HEK293 (cell line): ENCODE data around the gene BAG5.

Experiments
- CTCF ChIA-PET: fragments of 350-600 bp; formaldehyde crosslinking; extraction: SDS; loops from one replicate; lab custom pipeline; 2021; ENCODE audit warnings: antibody characterized with exemption; lab: Yijun Ruan, JAX
- POLR2A ChIA-PET: fragments of 300-600 bp; formaldehyde crosslinking; extraction: SDS; loops from one replicate; lab custom pipeline; 2020; ENCODE audit warnings: antibody characterized with exemption, inconsistent platforms; lab: Yijun Ruan, JAX
- H3K27ac ChIP-seq: fragments of 200-500 bp; sonication (Bioruptor generic); 2 replicates; pipeline ENCODE4 v1.5.1; 2014; ENCODE audit warnings: low read depth, low read length, control low read depth, inconsistent platforms; ENCODE audit errors: extremely low read depth
- H3K36me3 ChIP-seq, 2 experiments: fragments of 200-500 bp in 1 of 2; sonication (Bioruptor generic) in 1 of 2; 1 replicate in 1 of 2; 2 replicates in 1 of 2; pipeline ENCODE4 v1.5.1; 2014 to 2017; ENCODE audit warnings: inconsistent platforms in 2 of 2, low read length in 2 of 2; ENCODE audit not compliant: control insufficient read depth in 2 of 2, insufficient read depth in 1 of 2
- H3K4me1 ChIP-seq: fragments of 200-500 bp; sonication (Bioruptor generic); 2 replicates; pipeline ENCODE4 v1.5.1; 2014; ENCODE audit warnings: mild to moderate bottlenecking, low read length, inconsistent platforms; ENCODE audit not compliant: control insufficient read depth, insufficient read depth
- H3K4me3 ChIP-seq: 2 replicates; pipeline ENCODE4 v1.5.1; 2011; ENCODE audit warnings: low read depth, mild to moderate bottlenecking, control low read depth, low read length, moderate library complexity
- H3K9me3 ChIP-seq: fragments of 200-500 bp; sonication (Bioruptor generic); 2 replicates; pipeline ENCODE4 v1.5.1; 2014; ENCODE audit warnings: low read depth, low read length, inconsistent platforms; ENCODE audit not compliant: control insufficient read depth, insufficient read depth
- BCL6B ChIP-seq: fragments of 450-650 bp; formaldehyde crosslinking; IDR thresholded peaks from 2 replicates; pipeline ENCODE4 v1.5.1; 2017; ENCODE audit warnings: missing biosample characterization, missing genetic modification characterization
- FEZF1 ChIP-seq: fragments of 450-650 bp; formaldehyde crosslinking; IDR thresholded peaks from 2 replicates; pipeline ENCODE4 v1.5.1; 2016; ENCODE audit warnings: missing biosample characterization, missing genetic modification characterization
- KLF10 ChIP-seq: fragments of 450-650 bp; IDR thresholded peaks from 2 replicates; pipeline ENCODE4 v1.5.1; 2018; ENCODE audit warnings: missing biosample characterization, mild to moderate bottlenecking, missing genetic modification characterization
- PBX3 ChIP-seq: sonication (generic); formaldehyde crosslinking; IDR thresholded peaks from 2 replicates; pipeline ENCODE4 v1.8.1; 2022; ENCODE audit warnings: mild to moderate bottlenecking, moderate library complexity, missing genetic modification reagents
- PRDM1 ChIP-seq: fragments of 450-650 bp; formaldehyde crosslinking; IDR thresholded peaks from 2 replicates; pipeline ENCODE4; 2016; ENCODE audit warnings: missing biosample characterization, missing genetic modification characterization
- PRDM4 ChIP-seq: fragments of 450-650 bp; formaldehyde crosslinking; IDR thresholded peaks from 2 replicates; pipeline ENCODE4 v1.5.1; 2017; ENCODE audit warnings: missing biosample characterization, missing genetic modification characterization
- TRIM28 ChIP-seq: IDR thresholded peaks from 2 replicates; pipeline ENCODE4 v1.6.1; 2011; ENCODE audit warnings: low read length, control low read depth, borderline replicate concordance
- ZFHX2 ChIP-seq: fragments of 450-650 bp; formaldehyde crosslinking; conservative IDR thresholded peaks from 2 replicates; pipeline ENCODE4 v1.5.1; 2016; ENCODE audit warnings: missing biosample characterization, missing genetic modification characterization
- ZNF148 ChIP-seq: fragments of 450-650 bp; formaldehyde crosslinking; IDR thresholded peaks from 2 replicates; pipeline ENCODE4 v1.5.0; 2017; ENCODE audit warnings: missing biosample characterization, missing genetic modification characterization, borderline replicate concordance
- ZNF175 ChIP-seq: fragments of 450-650 bp; formaldehyde crosslinking; IDR thresholded peaks from 2 replicates; pipeline ENCODE4 v1.5.1; 2016; ENCODE audit warnings: missing biosample characterization, missing genetic modification characterization
- ZNF184 ChIP-seq: fragments of 450-650 bp; IDR thresholded peaks from 2 replicates; pipeline ENCODE4 v1.5.1; 2018; ENCODE audit warnings: missing biosample characterization, mild to moderate bottlenecking, missing genetic modification characterization
- ZNF202 ChIP-seq: fragments of 450-650 bp; formaldehyde crosslinking; IDR thresholded peaks from 2 replicates; pipeline ENCODE4 v1.5.1; 2016; ENCODE audit warnings: missing biosample characterization, missing genetic modification characterization, borderline replicate concordance
- ZNF221 ChIP-seq: fragments of 450-650 bp; formaldehyde crosslinking; IDR thresholded peaks from 2 replicates; pipeline ENCODE4 v1.5.1; 2017; ENCODE audit warnings: missing biosample characterization, missing genetic modification characterization, borderline replicate concordance
- ZNF404 ChIP-seq: fragments of 450-650 bp; formaldehyde crosslinking; IDR thresholded peaks from 2 replicates; pipeline ENCODE4 v1.5.1; 2017; ENCODE audit warnings: missing biosample characterization, missing genetic modification characterization
- ZNF513 ChIP-seq: fragments of 450-650 bp; IDR thresholded peaks from 2 replicates; pipeline ENCODE4 v1.5.1; 2018; ENCODE audit warnings: missing biosample characterization, missing genetic modification characterization
- ZNF585B ChIP-seq: fragments of 450-650 bp; formaldehyde crosslinking; IDR thresholded peaks from 2 replicates; pipeline ENCODE4 v1.5.1; 2016; ENCODE audit warnings: missing biosample characterization, missing genetic modification characterization
- ZNF624 ChIP-seq: fragments of 450-650 bp; formaldehyde crosslinking; IDR thresholded peaks from 2 replicates; pipeline ENCODE4 v1.5.1; 2017; ENCODE audit warnings: missing biosample characterization, missing genetic modification characterization
- ZNF645 ChIP-seq: fragments of 450-650 bp; formaldehyde crosslinking; IDR thresholded peaks from 2 replicates; pipeline ENCODE4; 2016; ENCODE audit warnings: missing biosample characterization, missing genetic modification characterization
- ZNF658 ChIP-seq: fragments of 450-650 bp; formaldehyde crosslinking; IDR thresholded peaks from 2 replicates; pipeline ENCODE4; 2016; ENCODE audit warnings: missing biosample characterization, missing genetic modification characterization
- ZNF792 ChIP-seq: fragments of 450-650 bp; formaldehyde crosslinking; IDR thresholded peaks from 2 replicates; pipeline ENCODE4 v1.5.1; 2016; ENCODE audit warnings: missing biosample characterization, missing genetic modification characterization

BAG5 gene

GRCh38 chr14:103552011-103552845 lies 10.2 kb downstream of the BAG5 start:
- POLR2A ChIA-PET, result interaction anchor here (1.2 kb wide), 1 partner anchor 10 kb away, joined by 6 read pairs; the partner anchor contains the start of genes BAG5 and COA8
- Histone ChIP-seq H3K27ac (no peak overlapping the region), H3K36me3 (peaks cover 0 to 4% of the 10 kb centered on the region in 2 experiments; a peak in 1 of 3 replicates), H3K4me1 (peaks cover 5% of the 10 kb centered on the region), H3K4me3 (no peak overlapping the region), H3K9me3 (no peaks in the 10 kb centered on the region)
- TF ChIP-seq ZNF221 (tag by site-specific recombination), result no peak
- no peak for TF ChIP-seq ZNF404 (tag by site-specific recombination)
- TF ChIP-seq BCL6B (tag by site-specific recombination), result no peak
- TF ChIP-seq FEZF1 (tag by site-specific recombination), result peak; percentile 20; the same call in 1 of the 2 replicates
- no peak for TF ChIP-seq ZNF792
- CTCF ChIA-PET, result interaction anchor here (0.6 to 2.1 kb wide), 3 partner anchors 33 to 54 kb away, joined by 3 to 7 read pairs (median 5); no protein-coding TSS in a partner anchor

- Histone ChIP-seq H3K36me3 (no peaks in the 10 kb centered on the region), H3K4me3 (no peak overlapping the region), H3K9me3 (no peaks in the 10 kb centered on the region), H3K4me1 (no peaks in the 10 kb centered on the region; the same call in 1 of the 2 replicates), H3K27ac (no peak overlapping the region)
- TF ChIP-seq ZNF645 (tag by site-specific recombination) (no peak), ZNF202 (tag by site-specific recombination) (no peak), KLF10 (tag by site-specific recombination) (no peak), ZFHX2 (tag by site-specific recombination) (no peak), TRIM28 (no peak), ZNF513 (no peak), PRDM1 (no peak), ZNF585B (no peak), PRDM4 (tag by site-specific recombination) (no peak), ZNF658 (no peak), ZNF624 (tag by site-specific recombination) (no peak), ZNF184 (tag by site-specific recombination) (no peak), PBX3 (CRISPR knock-in tag) (no peak), ZNF221 (tag by site-specific recombination) (no peak), ZNF175 (tag by site-specific recombination) (no peak), ZNF148 (no peak)
- ChIA-PET CTCF (interaction anchor here (0.9 to 3.1 kb wide), 2 partner anchors 32 to 52 kb away, joined by 3 to 11 read pairs; no protein-coding TSS in a partner anchor), POLR2A (interaction anchor here (1.0 to 1.2 kb wide), 2 partner anchors 11 to 23 kb away, joined by 3 to 6 read pairs; partner anchors contain the start of genes BAG5 and COA8)
Observed at GRCh38 chr14:103551338-103551762, 11.1 kb downstream of the BAG5 start.
